Prostate gland (tissue), 2 donors: Measurements from ENCODE around the gene PCNX1.

Source experiments
- POLR2A ChIP-seq: fragments of 450-650 bp; IDR thresholded peaks from one replicate; pipeline ENCODE4 v1.6.1; 2016; ENCODE audit warnings: antibody characterized with exemption, mild to moderate bottlenecking
- POLR2AphosphoS5 ChIP-seq: sonication (generic); formaldehyde crosslinking; IDR thresholded peaks from one replicate; pipeline ENCODE4 v1.6.1; 2017; ENCODE audit warnings: antibody characterized with exemption
- TF ChIP-seq, protein P1 (sequence below), 4 experiments: fragments of 200-600 bp in 2 of 4; fragments of 450-650 bp in 2 of 4; sonication (generic) in 2 of 4; IDR thresholded peaks; 1 replicate in 3 of 4; 2 replicates in 1 of 4; pipeline ENCODE4 v1.5.1; 2016 to 2019; ENCODE audit warnings: antibody characterized with exemption in 4 of 4, mild to moderate bottlenecking in 2 of 4, moderate library complexity in 2 of 4

GRCh38 chr14:70879448-70879847 is 27.8 kb upstream of the PCNX1 start:
- TF ChIP-seq POLR2A = no peak
- TF ChIP-seq, protein P1, sequence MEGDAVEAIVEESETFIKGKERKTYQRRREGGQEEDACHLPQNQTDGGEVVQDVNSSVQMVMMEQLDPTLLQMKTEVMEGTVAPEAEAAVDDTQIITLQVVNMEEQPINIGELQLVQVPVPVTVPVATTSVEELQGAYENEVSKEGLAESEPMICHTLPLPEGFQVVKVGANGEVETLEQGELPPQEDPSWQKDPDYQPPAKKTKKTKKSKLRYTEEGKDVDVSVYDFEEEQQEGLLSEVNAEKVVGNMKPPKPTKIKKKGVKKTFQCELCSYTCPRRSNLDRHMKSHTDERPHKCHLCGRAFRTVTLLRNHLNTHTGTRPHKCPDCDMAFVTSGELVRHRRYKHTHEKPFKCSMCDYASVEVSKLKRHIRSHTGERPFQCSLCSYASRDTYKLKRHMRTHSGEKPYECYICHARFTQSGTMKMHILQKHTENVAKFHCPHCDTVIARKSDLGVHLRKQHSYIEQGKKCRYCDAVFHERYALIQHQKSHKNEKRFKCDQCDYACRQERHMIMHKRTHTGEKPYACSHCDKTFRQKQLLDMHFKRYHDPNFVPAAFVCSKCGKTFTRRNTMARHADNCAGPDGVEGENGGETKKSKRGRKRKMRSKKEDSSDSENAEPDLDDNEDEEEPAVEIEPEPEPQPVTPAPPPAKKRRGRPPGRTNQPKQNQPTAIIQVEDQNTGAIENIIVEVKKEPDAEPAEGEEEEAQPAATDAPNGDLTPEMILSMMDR (IDR thresholded peaks at IDR 0.05) = no peak
- TF ChIP-seq POLR2AphosphoS5 = no peak
